Spleen (tissue), 11 donors: Measurements from ENCODE around the gene PEX11A. TPM values are rescaled to one million over a fixed set of nuclear protein-coding genes. Genes with fewer than 3 reads are reported as not detected.

Experiments
- DNase-seq: peaks from one replicate; pipeline ENCODE4 v3.0.0-alpha.2; 2020
- H3K27ac ChIP-seq, 8 donors: fragments of 200-600 bp; sonication (generic) in 7 of 8; 1 replicate in 4 of 8; 2 replicates in 4 of 8; pipeline versions ENCODE4 v1.5.0 to v1.8.0; 2016 to 2021; ENCODE audit warnings: inconsistent platforms in 4 of 8, mild to moderate bottlenecking in 4 of 8, moderate library complexity in 1 of 8
- H3K27me3 ChIP-seq, 7 donors: fragments of 200-600 bp; sonication (generic) in 6 of 7; replicated peaks in 1 of 7; 1 replicate in 4 of 7; 2 replicates in 3 of 7; pipeline versions ENCODE4 v1.5.0 to v1.8.0; 2016 to 2021; ENCODE audit warnings: inconsistent platforms in 3 of 7, mild to moderate bottlenecking in 1 of 7
- H3K36me3 ChIP-seq, 6 donors: fragments of 200-600 bp; sonication (generic) in 5 of 6; 1 replicate in 4 of 6; 2 replicates in 2 of 6; pipeline versions ENCODE4 v1.5.0 to v1.8.0; 2016 to 2021; ENCODE audit warnings: inconsistent platforms in 2 of 6
- H3K4me1 ChIP-seq, 6 donors: fragments of 200-600 bp; sonication (generic) in 5 of 6; 1 replicate in 3 of 6; 2 replicates in 3 of 6; pipeline versions ENCODE4 v1.5.0 to v1.8.0; 2016 to 2021; ENCODE audit warnings: inconsistent platforms in 3 of 6
- H3K4me3 ChIP-seq, 8 donors: fragments of 200-600 bp; sonication (generic) in 7 of 8; 1 replicate in 4 of 8; 2 replicates in 4 of 8; pipeline versions ENCODE4 v1.5.0 to v1.8.0; 2016 to 2021; ENCODE audit warnings: inconsistent platforms in 4 of 8, mild to moderate bottlenecking in 4 of 8, moderate library complexity in 2 of 8
- H3K9me3 ChIP-seq, 8 donors: fragments of 200-600 bp; sonication (generic) in 7 of 8; 1 replicate in 4 of 8; 2 replicates in 4 of 8; pipeline versions ENCODE4 v1.5.0 to v1.8.0; 2016 to 2021; ENCODE audit warnings: inconsistent platforms in 4 of 8
- CTCF ChIP-seq, 11 experiments: fragments of 200-600 bp in 7 of 11; fragments of 450-650 bp in 4 of 11; sonication (generic) in 4 of 11; IDR thresholded peaks in 8 of 11; conservative IDR thresholded peaks in 3 of 11; 1 replicate in 7 of 11; 2 replicates in 4 of 11; pipeline versions ENCODE4 v1.4.0 to v1.8.0; 2016 to 2021; ENCODE audit warnings: antibody characterized with exemption in 11 of 11, inconsistent platforms in 4 of 11, mild to moderate bottlenecking in 1 of 11
- POLR2A ChIP-seq, 3 donors: fragments of 450-650 bp; IDR thresholded peaks; one replicate each; pipeline ENCODE4 v1.5.1; 2017; ENCODE audit warnings: antibody characterized with exemption in 3 of 3, mild to moderate bottlenecking in 1 of 3
- POLR2AphosphoS5 ChIP-seq, 3 donors: sonication (generic); formaldehyde crosslinking; IDR thresholded peaks; one replicate each; pipeline ENCODE4 v1.5.1; 2017; ENCODE audit warnings: antibody characterized with exemption in 3 of 3
- WGBS, 5 donors: extraction: QIAGEN DNeasy Blood & Tissue Kit in 3 of 5; methylation state at CpG; one replicate each; pipeline versions ENCODE4 v1.1.5 to v1.1.7; 2013 to 2018; 5-methylcytosine and 5-hydroxymethylcytosine counted together
- intact Hi-C: fragments of 100-400 bp; cut with DNase I; formaldehyde crosslinking; loops from one replicate; pipeline ENCODE4 v1.15.0; 2023; ENCODE audit warnings: low total_unique reads
- polyA plus RNA-seq, 3 donors: library from polyadenylated mRNA; stranded (reverse); fragments of 200-250 nt; gene quantifications; one replicate each; pipeline ENCODE4 v1.2.1, GENCODE V29; 2013
- total RNA-seq, 7 donors: library from RNA; depleted of rRNA in 3 of 7; stranded (reverse); fragments of >200 nt in 3 of 7; fragmentation: NEBNext Ultra II Directional in 4 of 7; extraction: Animal tissue kit (Norgen Biotek cat#: 25700) in 4 of 7; gene quantifications; one replicate each; pipeline versions ENCODE4 v1.1.0 to v1.2.1, GENCODE V29; 2016 to 2021
- donor health status: healthy with polysubstance abuse.
- donor health status: DM: no; HTN: no; CAD: no; lungs with moderate emphysema.
- donor health status: DM: no; HTN: no; CAD: no.
- donor health status: Bipolar disorder and iron deficiency.
- donor health status: healthy.
- donor health status: DM: no; HTN: no; CAD: no.
- donor health status: DM: yes; HTN: yes; CAD: no.

The PEX11A gene
- total and polyA plus RNA-seq, 10 donors, result 1.9 to 6.1 (median 3.6) TPM

GRCh38 chr15:89649716-89650115, 40.8 kb downstream of the PEX11A start:
- intact Hi-C loops, result no loop called here
- no peak overlapping the region for H3K27ac ChIP-seq
- TF ChIP-seq POLR2AphosphoS5 (IDR thresholded peaks at IDR 0.05) (no peak), CTCF (IDR thresholded peaks at IDR 0.05 in 8 of 11, conservative IDR thresholded peaks at IDR 0.05 in 3 of 11) (no peak), POLR2A (IDR thresholded peaks at IDR 0.05) (no peak)

DNA sequence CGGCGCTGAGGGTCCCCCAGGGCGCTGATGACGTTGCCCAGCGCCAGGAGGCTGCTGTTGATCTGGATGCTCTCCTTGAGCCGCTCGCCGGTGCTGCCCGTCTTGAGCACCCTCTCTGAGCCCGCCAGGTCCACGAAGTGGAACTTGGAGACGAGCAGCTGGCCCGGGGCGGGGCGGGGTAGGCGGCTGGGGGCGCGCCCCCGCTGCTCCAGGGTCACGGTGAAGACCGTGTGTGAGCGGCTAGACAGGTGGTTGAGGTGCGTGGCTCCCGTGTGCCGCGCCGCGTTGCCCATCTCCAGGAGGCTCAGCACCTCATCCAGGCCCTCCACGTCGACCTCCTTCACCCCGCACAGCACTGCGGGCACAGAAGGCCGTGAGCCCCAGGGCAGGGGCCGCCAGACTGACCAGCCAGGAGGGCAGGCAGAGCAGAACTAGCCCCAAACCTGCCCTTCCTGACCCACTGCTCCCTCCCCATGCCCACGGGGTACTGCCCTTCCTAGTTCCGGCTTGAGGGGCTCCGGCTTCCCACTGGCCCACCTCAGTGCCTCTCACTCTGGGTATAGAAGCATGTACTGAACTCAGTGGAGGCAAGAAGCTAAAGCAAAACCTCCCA, 41.4 kb downstream of the PEX11A start:
- Histone ChIP-seq H3K27ac (no peak overlapping the region), H3K36me3 (no peaks in the 10 kb centered on the region), H3K9me3 (no peaks in the 10 kb centered on the region), H3K4me1 (peaks cover 0 to 5% (median 0%) of the 10 kb centered on the region in 6 donors), H3K4me3 (no peak overlapping the region), H3K27me3 (peaks cover 0 to 36% (median under 1%) of the 10 kb centered on the region in 7 donors)
- 95 to 98% (median 96%) methylated on average over 14 to 37 of the region's 37 CpGs for WGBS, 5 donors
- DNase-seq, result no peak
- no peak for TF ChIP-seq POLR2A (IDR thresholded peaks at IDR 0.05)
- TF ChIP-seq CTCF (IDR thresholded peaks at IDR 0.05 in 8 of 11, conservative IDR thresholded peaks at IDR 0.05 in 3 of 11), result no peak
- TF ChIP-seq POLR2AphosphoS5 (IDR thresholded peaks at IDR 0.05), result no peak
- intact Hi-C loops, result no loop called here

More at GRCh38 chr15:89649716-89650115, 40.8 kb downstream of the PEX11A start:
- Histone ChIP-seq H3K4me3 (no peak overlapping the region), H3K4me1 (peaks cover 0 to 10% (median 5%) of the 10 kb centered on the region in 6 donors), H3K27me3 (peaks cover 0 to 42% (median 6%) of the 10 kb centered on the region in 7 donors), H3K9me3 (no peaks in the 10 kb centered on the region), H3K36me3 (no peaks in the 10 kb centered on the region)
- DNase-seq, result no peak
- 93 to 96% (median 95%) methylated on average over 14 to 15 of the region's 15 CpGs for WGBS, 5 donors

DNA sequence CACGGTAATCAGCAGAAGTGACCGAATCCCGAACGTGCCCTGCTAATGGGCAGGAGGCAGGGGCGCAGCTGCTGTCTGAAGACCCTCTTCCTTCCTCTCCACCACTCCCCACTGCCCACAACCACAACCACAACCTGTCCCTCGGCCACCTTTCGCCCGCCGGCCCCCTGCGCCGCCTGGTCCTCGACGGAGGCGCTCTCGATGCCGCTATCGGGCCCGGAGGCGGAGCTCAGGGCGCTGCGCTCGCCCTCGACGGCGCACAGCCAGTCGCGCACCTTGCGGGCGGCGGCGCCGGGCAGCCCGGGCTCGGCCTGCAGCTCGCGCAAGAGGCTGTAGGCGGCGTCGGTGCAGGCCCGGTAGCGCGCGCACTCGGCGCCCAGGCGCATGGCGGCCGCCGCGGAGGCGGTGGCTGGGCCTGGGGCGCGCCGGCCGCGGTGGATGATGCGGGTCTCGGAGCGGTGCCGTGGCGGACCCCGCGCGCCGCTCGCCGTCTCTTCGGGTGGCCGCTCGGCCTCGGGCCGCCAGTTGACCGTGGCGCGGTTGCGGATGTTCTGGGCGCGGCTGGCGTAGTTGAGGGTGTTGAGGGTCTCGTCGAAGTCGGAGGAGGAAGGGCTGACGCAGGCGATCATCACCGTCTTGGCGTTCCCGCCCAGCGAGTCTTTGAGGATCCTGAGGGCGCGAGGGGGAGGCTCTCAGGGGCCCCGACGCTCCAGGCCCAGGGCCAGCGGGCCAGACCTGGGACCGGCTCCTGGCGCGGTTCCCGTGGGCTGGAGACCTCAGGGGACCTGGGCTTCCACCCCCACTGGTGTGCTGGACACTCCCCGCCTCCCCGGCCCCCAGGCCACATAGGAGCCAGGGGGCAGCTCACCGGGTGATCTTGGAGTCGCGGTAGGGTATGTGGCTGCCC, 42.2 kb downstream of the PEX11A start:
- DNase-seq, result no peak
- no peak overlapping the region for H3K27ac ChIP-seq
- no peaks in the 10 kb centered on the region for H3K36me3 ChIP-seq
- intact Hi-C loops, result no loop called here
- H3K9me3 ChIP-seq, result no peaks in the 10 kb centered on the region
- no peak overlapping the region for H3K4me3 ChIP-seq
- peaks cover 0 to 28% (median 0%) of the 10 kb centered on the region in 7 donors for H3K27me3 ChIP-seq
- WGBS, 5 donors, result 92 to 94% (median 92%) methylated on average over 69 to 102 of the region's 102 CpGs
- no peak for TF ChIP-seq POLR2A (IDR thresholded peaks at IDR 0.05)
- no peak for TF ChIP-seq CTCF (IDR thresholded peaks at IDR 0.05 in 8 of 11, conservative IDR thresholded peaks at IDR 0.05 in 3 of 11)
- no peak for TF ChIP-seq POLR2AphosphoS5 (IDR thresholded peaks at IDR 0.05)
- H3K4me1 ChIP-seq, result peaks cover 0 to 5% (median 0%) of the 10 kb centered on the region in 6 donors
